Mesenchymal stem cell (in vitro differentiated cells and primary cell): ENCODE data around the gene CD81.

Source experiments
- DNase-seq: peaks from one replicate; pipeline ENCODE4 v3.0.0-alpha.2; 2013
- H2AFZ ChIP-seq: one replicate; pipeline ENCODE4 v1.6.1; 2013; ENCODE audit warnings: low read depth, mild to moderate bottlenecking, control low read depth, inconsistent platforms, low read length, moderate library complexity
- H2AK5ac ChIP-seq: 2 replicates; pipeline ENCODE4 v1.6.1; 2013; ENCODE audit warnings: low read length, moderate library complexity, mild to moderate bottlenecking, inconsistent platforms; ENCODE audit not compliant: severe bottlenecking
- H2BK120ac ChIP-seq: one replicate; pipeline ENCODE4 v1.6.1; 2013; ENCODE audit warnings: low read depth, mild to moderate bottlenecking, inconsistent platforms, low read length, moderate library complexity
- H2BK12ac ChIP-seq, 2 experiments: one replicate each; pipeline ENCODE4 v1.6.1; 2013; ENCODE audit warnings: inconsistent platforms in 2 of 2, low read length in 2 of 2, mild to moderate bottlenecking in 2 of 2, moderate library complexity in 2 of 2, control low read depth in 1 of 2
- H2BK15ac ChIP-seq: one replicate; pipeline ENCODE4 v1.6.1; 2013; ENCODE audit warnings: mild to moderate bottlenecking, low read depth, inconsistent platforms; ENCODE audit not compliant: poor library complexity, severe bottlenecking
- H2BK5ac ChIP-seq: 2 replicates; pipeline ENCODE4 v1.6.1; 2013; ENCODE audit warnings: low read depth, mild to moderate bottlenecking, low read length, control low read depth, inconsistent platforms; ENCODE audit not compliant: poor library complexity, severe bottlenecking
- H3K14ac ChIP-seq, 2 experiments: one replicate each; pipeline ENCODE4 v1.6.1; 2013; ENCODE audit warnings: inconsistent platforms in 2 of 2, low read length in 2 of 2, control low read depth in 1 of 2, mild to moderate bottlenecking in 1 of 2, moderate library complexity in 1 of 2
- H3K18ac ChIP-seq, 2 experiments: one replicate each; pipeline ENCODE4 v1.6.1; 2013; ENCODE audit warnings: inconsistent platforms in 2 of 2, low read length in 2 of 2, control low read depth in 1 of 2, low read depth in 1 of 2, mild to moderate bottlenecking in 1 of 2
- H3K23ac ChIP-seq, 2 experiments: one replicate each; pipeline ENCODE4 v1.6.1; 2013; ENCODE audit warnings: inconsistent platforms in 2 of 2, low read length in 2 of 2, mild to moderate bottlenecking in 2 of 2, moderate library complexity in 2 of 2, control low read depth in 1 of 2
- H3K27ac ChIP-seq: 2 replicates; pipeline ENCODE4 v1.5.1; 2013; ENCODE audit warnings: mild to moderate bottlenecking, moderate library complexity, low read length, control low read depth, inconsistent platforms; ENCODE audit not compliant: poor library complexity, severe bottlenecking
- H3K27me3 ChIP-seq, 2 experiments: 2 replicates each; pipeline versions ENCODE4 v1.6.1 to v1.7.0; 2013; ENCODE audit warnings: low read length in 2 of 2, mild to moderate bottlenecking in 2 of 2, moderate library complexity in 2 of 2, control low read depth in 1 of 2, inconsistent platforms in 1 of 2; ENCODE audit not compliant: control insufficient read depth in 1 of 2, insufficient read depth in 1 of 2
- H3K36me3 ChIP-seq, 2 experiments: 2 replicates each; pipeline versions ENCODE4 v1.6.1 to v1.7.0; 2013; ENCODE audit warnings: low read length in 2 of 2, control low read depth in 1 of 2, inconsistent platforms in 1 of 2, low read depth in 1 of 2, mild to moderate bottlenecking in 1 of 2; ENCODE audit not compliant: insufficient read depth in 2 of 2, control insufficient read depth in 1 of 2
- H3K4ac ChIP-seq, 2 experiments: one replicate each; pipeline ENCODE4 v1.6.1; 2013; ENCODE audit warnings: inconsistent platforms in 2 of 2, low read length in 2 of 2, mild to moderate bottlenecking in 2 of 2, moderate library complexity in 2 of 2, control low read depth in 1 of 2, low read depth in 1 of 2
- H3K4me1 ChIP-seq: 2 replicates; pipeline ENCODE4 v1.6.1; 2013; ENCODE audit warnings: low read depth, low read length, control low read depth; ENCODE audit not compliant: control insufficient read depth, insufficient read depth
- H3K4me2 ChIP-seq: 2 replicates; pipeline ENCODE4 v1.6.1; 2013; ENCODE audit warnings: low read length, mild to moderate bottlenecking, inconsistent platforms; ENCODE audit not compliant: poor library complexity, severe bottlenecking
- H3K4me3 ChIP-seq, 2 experiments: 2 replicates each; pipeline versions ENCODE4 v1.5.1 to v1.7.0; 2013; ENCODE audit warnings: low read length in 2 of 2, mild to moderate bottlenecking in 2 of 2, control low read depth in 1 of 2, low read depth in 1 of 2; ENCODE audit not compliant: insufficient read depth in 1 of 2
- H3K79me1 ChIP-seq: replicated peaks from 2 replicates; pipeline ENCODE4 v1.6.1; 2013; ENCODE audit warnings: mild to moderate bottlenecking, control low read depth, low read length, inconsistent platforms; ENCODE audit not compliant: poor library complexity, severe bottlenecking
- H3K9ac ChIP-seq: 2 replicates; pipeline ENCODE4 v1.7.0; 2013; ENCODE audit warnings: mild to moderate bottlenecking, low read length, moderate library complexity
- H3K9me3 ChIP-seq: 2 replicates; pipeline ENCODE4 v1.7.0; 2013; ENCODE audit warnings: mild to moderate bottlenecking, low read length; ENCODE audit not compliant: control insufficient read depth
- H4K8ac ChIP-seq: one replicate; pipeline ENCODE4 v1.6.1; 2013; ENCODE audit warnings: inconsistent platforms, mild to moderate bottlenecking, low read length, moderate library complexity
- H4K91ac ChIP-seq: one replicate; pipeline ENCODE4 v1.6.1; 2013; ENCODE audit warnings: mild to moderate bottlenecking, low read length, inconsistent platforms
- WGBS: methylation state at CpG from one replicate; pipeline ENCODE4 v1.1.7; 2013; ENCODE audit warnings: mixed read lengths; 5-methylcytosine and 5-hydroxymethylcytosine counted together

The CD81 gene

DNA sequence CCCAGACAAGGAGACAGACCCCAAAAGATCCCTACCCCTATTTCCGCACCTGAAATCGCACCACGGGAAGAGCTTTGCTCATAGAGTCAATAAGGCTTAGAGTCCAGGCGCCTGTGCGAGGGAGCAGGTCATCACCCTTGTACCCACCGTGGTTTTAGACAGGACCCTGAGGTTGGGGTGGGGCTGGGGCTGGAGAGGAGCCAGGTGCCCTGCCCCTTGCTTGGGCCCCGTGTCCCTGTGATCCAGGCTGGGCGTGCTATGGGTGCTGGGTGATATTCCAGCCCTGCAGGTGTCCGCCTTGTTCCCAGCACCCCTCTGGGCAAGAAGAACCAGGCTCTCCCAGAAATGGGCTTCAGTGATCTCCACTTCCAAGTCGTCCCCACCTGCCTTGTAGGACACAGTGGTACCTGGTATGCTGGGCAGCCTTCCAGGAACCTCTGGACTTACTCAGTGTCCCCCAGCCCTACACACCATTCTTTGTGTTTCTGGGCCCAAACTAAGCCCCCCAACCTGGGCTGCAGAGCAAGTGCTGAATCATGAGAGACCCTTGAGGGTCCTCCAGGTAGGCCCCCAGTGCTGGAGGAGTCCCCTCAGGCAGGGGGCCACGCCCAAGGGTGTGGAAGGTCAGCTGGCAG lies 4.5 kb downstream of the CD81 start:
- WGBS = 97% methylated on average over 11 of the region's 11 CpGs
- H2BK12ac ChIP-seq = peak overlapping the region in 1 of 2 experiments; percentile 29

DNA sequence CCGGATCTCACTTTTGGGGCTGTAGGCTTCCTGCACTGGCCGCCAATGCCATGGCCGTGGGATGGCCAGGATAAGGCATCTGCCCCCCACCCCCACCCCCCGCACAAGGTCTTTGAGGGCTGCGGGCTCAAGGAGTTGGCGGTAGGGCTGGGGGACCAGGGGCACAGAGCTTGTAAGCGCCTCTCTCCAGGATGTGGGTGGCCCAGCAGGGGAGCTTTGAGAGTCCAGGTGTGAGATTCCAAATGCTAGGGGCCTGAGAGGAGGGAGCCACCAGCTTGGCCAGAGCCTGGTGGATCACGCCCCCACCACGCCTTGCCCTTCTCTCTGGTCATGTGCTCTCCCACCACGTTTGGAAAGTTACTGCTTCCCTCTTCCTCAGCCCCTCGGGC lies 5.0 kb downstream of the CD81 start:
- Histone ChIP-seq H3K27ac (no peak overlapping the region), H4K8ac (peak overlapping the region; percentile 28), H3K79me1 (no peaks in the 10 kb centered on the region), H3K36me3 (peaks cover 18 to 63% of the 10 kb centered on the region in 2 experiments), H3K4me2 (no peak overlapping the region), H3K4me1 (peaks cover 73% of the 10 kb centered on the region), H3K4ac (peak overlapping the region in 1 of 2 experiments; percentile 59), H3K9me3 (no peaks in the 10 kb centered on the region), H4K91ac (no peak overlapping the region), H2BK5ac (no peak overlapping the region), H3K9ac (no peak overlapping the region), H3K27me3 (no peaks in the 10 kb centered on the region), H3K23ac (peak overlapping the region in 1 of 2 experiments; percentile 42), H2AK5ac (no peak overlapping the region), H3K4me3 (no peak overlapping the region), H3K18ac (peak overlapping the region in 1 of 2 experiments; percentile 41), H2BK120ac (no peak overlapping the region), H2BK15ac (no peak overlapping the region), H2BK12ac (peak overlapping the region in 1 of 2 experiments; percentile 72), H3K14ac (no peak overlapping the region), H2AFZ (no peak overlapping the region)
- no peak for DNase-seq
- 91% methylated on average over 9 of the region's 11 CpGs for WGBS

More for the DNA sequence above, 4.5 kb downstream of the CD81 start:
- H3K36me3 ChIP-seq = peaks cover 15 to 63% of the 10 kb centered on the region in 2 experiments
- peaks cover 72% of the 10 kb centered on the region for H3K4me1 ChIP-seq
- no peak overlapping the region for H3K27ac ChIP-seq
- no peak overlapping the region for H3K9ac ChIP-seq
- no peak overlapping the region for H3K14ac ChIP-seq
- peak overlapping the region; percentile 7 for H4K8ac ChIP-seq
- H3K27me3 ChIP-seq = no peaks in the 10 kb centered on the region
- H2BK15ac ChIP-seq = no peak overlapping the region
- H2BK120ac ChIP-seq = no peak overlapping the region
- H2AFZ ChIP-seq = no peak overlapping the region
- H3K4me2 ChIP-seq = no peak overlapping the region
- DNase-seq = no peak
- H3K9me3 ChIP-seq = no peaks in the 10 kb centered on the region
- no peak overlapping the region for H2AK5ac ChIP-seq
- H2BK5ac ChIP-seq = no peak overlapping the region
- peaks cover 4% of the 10 kb centered on the region for H3K79me1 ChIP-seq
- H3K4me3 ChIP-seq = no peak overlapping the region
- peak overlapping the region in 1 of 2 experiments; percentile 41 for H3K18ac ChIP-seq
- H3K4ac ChIP-seq = peak overlapping the region in 1 of 2 experiments; percentile 13
- H3K23ac ChIP-seq = peak overlapping the region in 1 of 2 experiments; percentile 27
- peak overlapping the region; percentile 4 for H4K91ac ChIP-seq

DNA sequence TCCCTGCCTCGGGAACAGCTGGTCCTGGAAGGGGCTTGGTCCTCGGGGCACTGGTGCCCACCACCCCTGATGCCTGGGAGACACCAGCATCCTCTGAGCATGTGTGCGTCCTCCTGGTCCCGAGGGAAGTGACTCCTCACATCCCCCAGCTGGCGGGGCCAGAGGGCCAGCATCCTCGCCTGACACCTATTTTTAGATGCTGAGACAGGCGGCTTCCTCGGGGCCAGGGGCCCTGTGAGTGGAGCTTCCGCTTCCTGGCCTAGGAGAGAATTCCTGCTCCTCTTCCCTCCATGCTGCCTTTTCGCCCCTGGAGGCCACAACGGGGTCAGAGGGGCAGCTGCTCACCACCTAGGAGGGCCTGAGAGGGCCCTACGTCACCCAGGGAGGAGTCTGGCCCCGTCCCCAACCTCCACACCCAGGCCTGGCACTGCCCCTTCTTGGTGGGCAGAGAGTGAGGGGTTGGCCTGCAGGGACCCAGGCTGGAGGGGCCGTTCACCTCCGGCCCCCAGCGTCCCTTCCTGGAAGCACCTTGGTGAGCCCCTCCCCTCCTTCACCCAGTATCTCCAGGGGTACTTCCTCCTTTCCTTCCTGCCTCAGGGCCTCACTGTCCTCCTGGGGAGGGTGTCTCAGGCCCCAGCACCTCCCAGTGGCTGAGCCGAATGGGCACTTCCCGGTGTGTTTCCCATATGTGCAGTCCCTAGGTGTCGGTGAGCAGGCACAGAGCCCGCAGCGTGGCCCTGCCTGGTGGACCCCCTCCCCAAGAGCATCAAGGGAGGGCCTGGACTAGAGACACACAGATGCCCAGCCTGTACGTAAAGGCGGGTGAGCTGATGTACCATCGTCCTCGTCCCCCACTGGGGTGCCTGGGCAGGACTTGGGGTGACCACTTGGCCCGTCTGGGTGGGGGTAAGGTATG lies 6.1 kb downstream of the CD81 start:
- Histone ChIP-seq H2BK12ac (peak overlapping the region in 1 of 2 experiments; percentile 72), H2AFZ (no peak overlapping the region)
- WGBS = 61% methylated on average over 22 of the region's 26 CpGs

More for the DNA sequence above, 6.1 kb downstream of the CD81 start:
- Histone ChIP-seq H3K18ac (peak overlapping the region; percentile 79), H2BK15ac (peak overlapping the region; percentile 53), H3K9me3 (no peaks in the 10 kb centered on the region), H3K9ac (peak overlapping the region; percentile 63), H3K36me3 (peaks cover 18 to 67% of the 10 kb centered on the region in 2 experiments), H2AK5ac (peak overlapping the region; percentile 58), H3K79me1 (no peaks in the 10 kb centered on the region), H3K4me3 (peak overlapping the region in 1 of 2 experiments; percentile 51), H3K4me2 (no peak overlapping the region), H4K8ac (peak overlapping the region; percentile 77), H2BK120ac (peak overlapping the region; percentile 69), H2BK5ac (no peak overlapping the region), H3K27ac (peak overlapping the region; percentile 39), H3K4ac (peak overlapping the region; percentile 51 to 76), H3K4me1 (peaks cover 83% of the 10 kb centered on the region), H4K91ac (peak overlapping the region; percentile 89), H3K27me3 (no peaks in the 10 kb centered on the region), H3K23ac (peak overlapping the region in 1 of 2 experiments; percentile 36), H3K14ac (peak overlapping the region in 1 of 2 experiments; percentile 26)
- peak; percentile 79 for DNase-seq
